Kidney (tissue), 14 donors: Measurements from ENCODE around the gene MCHR2. TPM values are rescaled to one million over a fixed set of nuclear protein-coding genes. Genes with fewer than 3 reads are reported as not detected.

ENCODE experiments used
- DNase-seq, 5 donors: peaks; one replicate each; pipeline ENCODE4 v3.0.0-alpha.2; 2013 to 2020
- FAIRE-seq: peaks from 2 replicates; lab custom pipeline; 2012; peaks lifted over from hg19 to GRCh38; lab: Jason Lieb, UNC
- H3K27ac ChIP-seq, 2 donors: one replicate each; pipeline ENCODE4 v1.7.0; 2013; ENCODE audit warnings: low read depth in 2 of 2, low read length in 2 of 2, inconsistent platforms in 1 of 2
- H3K27me3 ChIP-seq: one replicate; pipeline ENCODE4 v1.7.1; 2013; ENCODE audit warnings: low read length, inconsistent platforms; ENCODE audit not compliant: control insufficient read depth, insufficient read depth
- H3K36me3 ChIP-seq, 3 donors: one replicate each; pipeline versions ENCODE4 v1.7.0 to v1.7.1; 2013; ENCODE audit warnings: low read length in 3 of 3, control low read depth in 1 of 3, inconsistent platforms in 1 of 3; ENCODE audit not compliant: insufficient read depth in 3 of 3, control insufficient read depth in 2 of 3
- H3K4me1 ChIP-seq, 3 donors: one replicate each; pipeline versions ENCODE4 v1.7.0 to v1.7.1; 2013; ENCODE audit warnings: low read length in 3 of 3, inconsistent platforms in 1 of 3, low read depth in 1 of 3; ENCODE audit not compliant: control insufficient read depth in 2 of 3, insufficient read depth in 2 of 3
- H3K4me3 ChIP-seq, 3 donors: one replicate each; pipeline versions ENCODE4 v1.7.0 to v1.8.1; 2013; ENCODE audit warnings: low read length in 3 of 3, control low read depth in 1 of 3, inconsistent platforms in 1 of 3
- H3K9ac ChIP-seq, 3 donors: one replicate each; pipeline versions ENCODE4 v1.7.0 to v1.7.1; 2013; ENCODE audit warnings: low read length in 3 of 3, control low read depth in 1 of 3, inconsistent platforms in 1 of 3
- H3K9me3 ChIP-seq, 3 donors: one replicate each; pipeline versions ENCODE4 v1.7.0 to v1.7.1; 2013; ENCODE audit warnings: low read length in 3 of 3, control low read depth in 1 of 3, inconsistent platforms in 1 of 3; ENCODE audit not compliant: control insufficient read depth in 2 of 3, insufficient read depth in 1 of 3
- CTCF ChIP-seq: IDR thresholded peaks from 3 replicates; pipeline ENCODE4 v1.5.1; 2012; ENCODE audit warnings: mild to moderate bottlenecking, moderate library complexity, borderline replicate concordance; ENCODE audit not compliant: insufficient read depth; ENCODE audit errors: extremely low read depth
- intact Hi-C: fragments of 100-400 bp; cut with DNase I; formaldehyde crosslinking; loops from one replicate; pipeline ENCODE4 v1.11.1; 2022
- polyA plus RNA-seq: library from polyadenylated mRNA; stranded (reverse); fragments of 350-450 nt; fragmentation: Illumina TruSeq; extraction: RNeasy Lipid Tissue Mini Kit (QIAGEN cat#74804); gene quantifications from one replicate; pipeline ENCODE4 v1.2.3, GENCODE V29; 2014; ENCODE audit warnings: low read depth, low replicate concordance; ENCODE audit not compliant: insufficient read depth
- total RNA-seq: library from RNA; stranded (reverse); fragmentation: NEBNext Ultra II Directional; extraction: Animal tissue kit (Norgen Biotek cat#: 25700); gene quantifications from one replicate; pipeline ENCODE4 v1.2.1, GENCODE V29; 2021
- donor health status: control.
- donor health status: control.
- donor health status: control.
- donor health status: control.
- donor health status: control.
- donor health status: DM: yes; HTN: yes; CAD: no.
- donor health status: Normal renal cell carcinoma (clear cell type).

Gene MCHR2
- total and polyA plus RNA-seq, 2 donors from 2014 or later, result not detected

GRCh38 chr6:99940582-99940981 lies 53.4 kb downstream of the MCHR2 start:
- DNase-seq (no peak), FAIRE-seq (no peak)
- H3K27me3 ChIP-seq, result no peaks in the 10 kb centered on the region
- H3K4me1 ChIP-seq, result no peaks in the 10 kb centered on the region
- H3K27ac ChIP-seq, result no peak overlapping the region
- no peak overlapping the region for H3K4me3 ChIP-seq
- TF ChIP-seq CTCF, result no peak
- H3K9ac ChIP-seq, result no peak overlapping the region
- no peaks in the 10 kb centered on the region for H3K36me3 ChIP-seq
- no peaks in the 10 kb centered on the region for H3K9me3 ChIP-seq
- intact Hi-C loops, result no loop called here

GRCh38 chr6:99933129-99933528 lies 60.9 kb downstream of the MCHR2 start:
- Histone ChIP-seq H3K27ac (no peak overlapping the region), H3K4me3 (no peak overlapping the region), H3K9me3 (no peaks in the 10 kb centered on the region), H3K27me3 (no peaks in the 10 kb centered on the region), H3K4me1 (no peaks in the 10 kb centered on the region), H3K9ac (no peak overlapping the region), H3K36me3 (no peaks in the 10 kb centered on the region)
- DNase-seq (no peak), FAIRE-seq (no peak)
- intact Hi-C loops, result no loop called here
- no peak for TF ChIP-seq CTCF

DNA sequence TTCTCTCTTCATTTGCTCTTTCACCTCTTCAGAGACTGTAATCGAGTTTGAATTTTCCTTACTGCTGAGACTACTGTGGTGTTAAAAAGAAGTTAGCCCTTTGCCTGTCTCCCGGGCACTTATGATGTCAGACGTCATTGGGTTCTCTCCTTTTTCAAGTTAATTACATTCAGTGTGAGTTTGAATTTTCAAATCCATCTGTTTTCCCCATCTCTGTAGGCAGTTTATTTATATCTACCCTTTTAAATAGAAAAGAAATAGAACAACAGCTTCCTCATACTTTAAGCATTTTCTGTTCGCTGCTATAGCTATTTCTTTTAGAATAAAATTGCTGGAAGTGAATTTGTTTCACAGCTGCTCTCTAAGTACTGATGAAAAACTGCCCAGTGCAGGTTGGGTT lies 81.4 kb downstream of the MCHR2 start:
- H3K4me3 ChIP-seq, result no peak overlapping the region
- H3K27ac ChIP-seq, result no peak overlapping the region
- H3K9ac ChIP-seq, result no peak overlapping the region
- H3K4me1 ChIP-seq, result no peaks in the 10 kb centered on the region
- DNase-seq (peak in 1 of 5 donors; percentile 5), FAIRE-seq (no peak)
- intact Hi-C loops, result no loop called here
- no peak for TF ChIP-seq CTCF
- no peaks in the 10 kb centered on the region for H3K27me3 ChIP-seq
- no peaks in the 10 kb centered on the region for H3K9me3 ChIP-seq
- H3K36me3 ChIP-seq, result no peaks in the 10 kb centered on the region
